Osteoblast (primary cell): ENCODE measurements around the gene IRF9. TPM values are rescaled to one million over a fixed set of nuclear protein-coding genes. Genes with fewer than 3 reads are reported as not detected.

Experiments
- DNase-seq: peaks from one replicate; pipeline ENCODE4 v3.0.0; 2011; ENCODE audit warnings: low spot score, mixed read lengths; ENCODE audit not compliant: insufficient read length; ENCODE audit errors: missing footprints
- H2AFZ ChIP-seq: 2 replicates; pipeline ENCODE4 v1.6.0; 2011; ENCODE audit warnings: mild to moderate bottlenecking, low read length
- H3K27ac ChIP-seq: 2 replicates; pipeline ENCODE4 v1.5.1; 2011; ENCODE audit warnings: mild to moderate bottlenecking, low read depth, low read length, moderate library complexity
- H3K27me3 ChIP-seq: 2 replicates; pipeline ENCODE4 v1.6.0; 2012; ENCODE audit warnings: mild to moderate bottlenecking, control low read depth, inconsistent platforms, low read length, moderate library complexity; ENCODE audit not compliant: insufficient read depth
- H3K36me3 ChIP-seq: 2 replicates; pipeline ENCODE4 v1.5.1; 2011; ENCODE audit warnings: mild to moderate bottlenecking, low read length, control low read depth, moderate library complexity; ENCODE audit not compliant: insufficient read depth
- H3K4me1 ChIP-seq: 2 replicates; pipeline ENCODE4 v1.5.1; 2011; ENCODE audit warnings: mild to moderate bottlenecking, low read length, control low read depth, moderate library complexity; ENCODE audit not compliant: insufficient read depth
- H3K4me2 ChIP-seq: 2 replicates; pipeline ENCODE4 v1.6.0; 2011; ENCODE audit warnings: mild to moderate bottlenecking, low read length; ENCODE audit not compliant: insufficient read depth
- H3K4me3 ChIP-seq: fragments of 200-600 bp; sonication (generic); 3 replicates; pipeline ENCODE4 v1.5.1; 2012; ENCODE audit warnings: mild to moderate bottlenecking, low read length, inconsistent platforms; ENCODE audit not compliant: insufficient read depth
- H3K79me2 ChIP-seq: 2 replicates; pipeline ENCODE4 v1.6.0; 2012; ENCODE audit warnings: mild to moderate bottlenecking, low read length, control low read depth, inconsistent platforms; ENCODE audit not compliant: insufficient read depth
- H3K9me3 ChIP-seq: 2 replicates; pipeline ENCODE4 v1.5.1; 2011; ENCODE audit warnings: low read depth, low read length, control low read depth
- H4K20me1 ChIP-seq: 2 replicates; pipeline ENCODE4 v1.6.0; 2012; ENCODE audit warnings: mild to moderate bottlenecking, low read length, control low read depth; ENCODE audit not compliant: insufficient read depth
- total RNA-seq: library from RNA; depleted of rRNA; stranded (reverse); fragments of >200 nt; gene quantifications from 2 replicates; pipeline ENCODE4 v1.2.3, GENCODE V29; 2012
- TF ChIP-seq, protein P1 (sequence below): IDR thresholded peaks from 2 replicates; pipeline ENCODE4 v1.5.1; 2011; ENCODE audit warnings: mild to moderate bottlenecking, low read depth, low read length, moderate library complexity; ENCODE audit errors: extremely low read depth

The IRF9 gene
- 102 and 117 TPM in 2 replicates for total RNA-seq

DNA sequence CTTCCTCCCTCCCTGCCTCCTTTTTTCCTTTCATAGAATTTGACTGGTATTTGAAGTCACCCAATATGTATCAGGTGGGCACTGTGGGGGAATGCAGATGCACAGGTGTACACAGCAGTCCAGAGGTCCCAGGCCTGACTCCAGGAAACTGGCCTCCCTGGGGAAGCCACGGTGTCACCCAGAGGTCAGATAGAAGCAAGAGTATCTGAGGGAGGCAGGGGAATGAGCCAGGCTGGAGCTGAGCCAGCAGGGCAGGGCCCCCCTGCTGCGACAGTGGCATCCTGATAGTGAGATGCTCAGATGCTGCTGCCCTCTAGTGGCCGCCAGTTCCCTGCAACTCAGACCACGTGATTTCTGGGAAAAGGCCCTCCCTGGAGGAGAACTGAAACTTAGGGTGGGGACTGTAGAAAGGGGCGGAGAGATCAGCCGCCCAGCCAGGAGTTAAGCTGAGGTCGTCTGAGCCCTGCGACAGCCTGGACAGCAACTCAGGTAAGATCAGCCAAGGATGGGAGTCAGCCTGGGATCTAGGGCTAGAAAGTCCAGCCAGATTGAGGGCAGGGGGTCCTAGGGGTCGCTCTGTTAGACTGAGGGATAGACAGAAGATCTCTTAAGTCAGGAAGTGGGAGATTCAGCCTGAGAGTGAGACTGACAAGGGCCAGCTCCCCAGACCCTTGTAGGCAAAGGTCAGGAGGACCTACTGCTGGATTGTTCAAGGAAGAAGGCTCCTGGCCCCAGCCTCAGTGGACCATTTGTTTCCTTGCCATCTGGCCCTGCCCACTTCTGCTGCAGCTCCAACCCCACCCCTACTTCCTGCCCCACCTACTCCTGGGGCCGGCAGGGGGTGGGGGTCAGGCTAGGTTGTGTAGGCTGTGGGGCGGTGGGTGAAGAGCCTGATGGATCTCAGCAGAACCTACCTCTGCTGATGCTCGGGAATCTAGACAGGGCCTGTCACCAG is at the start of gene IRF9:
TSS of gene IRF9 (plus strand) at position 416 of the 955 bp plus-strand sequence. CDS start 880 bp downstream, outside the sequence.
- peak within 1 kb of the TSS; percentile 88 for H3K27ac ChIP-seq
- peaks cover 74% of the 10 kb centered on the region for H3K36me3 ChIP-seq
- H3K9me3 ChIP-seq = no peaks in the 10 kb centered on the region
- TF ChIP-seq, protein P1, sequence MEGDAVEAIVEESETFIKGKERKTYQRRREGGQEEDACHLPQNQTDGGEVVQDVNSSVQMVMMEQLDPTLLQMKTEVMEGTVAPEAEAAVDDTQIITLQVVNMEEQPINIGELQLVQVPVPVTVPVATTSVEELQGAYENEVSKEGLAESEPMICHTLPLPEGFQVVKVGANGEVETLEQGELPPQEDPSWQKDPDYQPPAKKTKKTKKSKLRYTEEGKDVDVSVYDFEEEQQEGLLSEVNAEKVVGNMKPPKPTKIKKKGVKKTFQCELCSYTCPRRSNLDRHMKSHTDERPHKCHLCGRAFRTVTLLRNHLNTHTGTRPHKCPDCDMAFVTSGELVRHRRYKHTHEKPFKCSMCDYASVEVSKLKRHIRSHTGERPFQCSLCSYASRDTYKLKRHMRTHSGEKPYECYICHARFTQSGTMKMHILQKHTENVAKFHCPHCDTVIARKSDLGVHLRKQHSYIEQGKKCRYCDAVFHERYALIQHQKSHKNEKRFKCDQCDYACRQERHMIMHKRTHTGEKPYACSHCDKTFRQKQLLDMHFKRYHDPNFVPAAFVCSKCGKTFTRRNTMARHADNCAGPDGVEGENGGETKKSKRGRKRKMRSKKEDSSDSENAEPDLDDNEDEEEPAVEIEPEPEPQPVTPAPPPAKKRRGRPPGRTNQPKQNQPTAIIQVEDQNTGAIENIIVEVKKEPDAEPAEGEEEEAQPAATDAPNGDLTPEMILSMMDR = peak; percentile 98
- H2AFZ ChIP-seq = peak within 1 kb of the TSS; percentile 42
- H3K27me3 ChIP-seq = no peaks in the 10 kb centered on the region
- peaks cover 6% of the 10 kb centered on the region for H4K20me1 ChIP-seq
- peak within 1 kb of the TSS; percentile 97 for H3K4me2 ChIP-seq
- peaks cover 11% of the 10 kb centered on the region for H3K4me1 ChIP-seq
- H3K4me3 ChIP-seq = peak within 1 kb of the TSS; percentile 82
- H3K79me2 ChIP-seq = peaks cover 23% of the 10 kb centered on the region
- DNase-seq = peak; percentile 98

- Histone ChIP-seq H2AFZ (peak overlapping the region; percentile 82), H3K4me2 (peak overlapping the region; percentile 96), H3K4me3 (peak overlapping the region; percentile 82), H3K27ac (peak overlapping the region; percentile 98), H3K4me1 (peaks cover 14% of the 10 kb centered on the region), H3K9me3 (no peaks in the 10 kb centered on the region), H4K20me1 (no peaks in the 10 kb centered on the region), H3K79me2 (peaks cover 13% of the 10 kb centered on the region), H3K27me3 (no peaks in the 10 kb centered on the region), H3K36me3 (peaks cover 14% of the 10 kb centered on the region)
- TF ChIP-seq, protein P1 = no peak
- DNase-seq = no peak
Measured at GRCh38 chr14:24113379-24113800, 47.7 kb upstream of the IRF9 start.

DNA sequence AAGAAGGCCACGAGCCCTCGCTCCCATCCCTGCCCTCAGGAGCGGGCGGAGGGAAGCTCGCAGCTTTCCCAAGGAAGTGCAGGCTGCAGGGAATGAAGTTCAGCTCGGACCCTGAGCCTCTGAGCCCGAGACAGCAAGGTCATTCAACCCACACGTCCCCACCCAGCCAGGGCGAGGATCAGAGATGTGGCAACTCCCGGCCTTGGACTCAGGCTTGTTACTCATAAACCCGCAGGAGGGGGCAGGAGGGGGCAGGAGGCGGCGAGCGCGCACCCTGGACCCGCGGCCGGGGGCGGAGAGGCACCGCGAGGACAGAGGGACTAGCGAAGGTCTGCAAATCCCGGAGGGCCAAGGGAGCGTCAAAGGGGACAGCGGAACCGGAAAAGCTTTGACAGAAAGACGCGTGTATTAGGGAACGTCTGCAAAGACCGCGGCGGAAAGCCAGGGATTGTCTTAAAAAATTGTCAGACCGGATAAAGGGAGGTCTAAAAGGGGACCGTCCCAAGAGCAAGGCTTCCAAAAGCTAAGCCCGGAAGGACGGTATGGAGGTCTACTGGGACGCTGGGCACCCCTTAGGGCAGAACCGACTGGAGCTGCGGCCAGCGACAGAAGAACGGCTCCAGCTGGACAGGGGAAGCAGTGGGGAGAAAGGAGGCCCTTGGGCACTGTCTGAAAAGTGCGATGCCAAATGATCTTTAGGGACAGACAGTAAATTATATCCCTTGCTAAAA is 47.1 kb upstream of the IRF9 start:
- Histone ChIP-seq H3K79me2 (peaks cover 13% of the 10 kb centered on the region), H3K4me1 (peaks cover 14% of the 10 kb centered on the region), H3K36me3 (peaks cover 20% of the 10 kb centered on the region), H2AFZ (peak overlapping the region; percentile 82), H3K4me2 (peak overlapping the region; percentile 96), H4K20me1 (no peaks in the 10 kb centered on the region), H3K27me3 (no peaks in the 10 kb centered on the region), H3K27ac (peak overlapping the region; percentile 98), H3K4me3 (peak overlapping the region; percentile 82), H3K9me3 (no peaks in the 10 kb centered on the region)
- TF ChIP-seq, protein P1 = no peak
- DNase-seq = peak; percentile 92
